ENCODE results near the gene B3GNT9.

B3GNT9 gene

GRCh38 chr16:67182288-67182687 is 31.5 kb upstream of the B3GNT9 start:
- H3K4me3 ChIP-seq (replicated peaks; ENCODE audit: low read depth, low read length), result peak overlapping the region; percentile 45
- TF ChIP-seq CTCF (IDR thresholded peaks at IDR 0.05; ENCODE audit: low read depth, low read length, missing control alignments), result no peak
- no peak for DNase-seq (ENCODE audit: extremely low read depth, low read depth)

DNA sequence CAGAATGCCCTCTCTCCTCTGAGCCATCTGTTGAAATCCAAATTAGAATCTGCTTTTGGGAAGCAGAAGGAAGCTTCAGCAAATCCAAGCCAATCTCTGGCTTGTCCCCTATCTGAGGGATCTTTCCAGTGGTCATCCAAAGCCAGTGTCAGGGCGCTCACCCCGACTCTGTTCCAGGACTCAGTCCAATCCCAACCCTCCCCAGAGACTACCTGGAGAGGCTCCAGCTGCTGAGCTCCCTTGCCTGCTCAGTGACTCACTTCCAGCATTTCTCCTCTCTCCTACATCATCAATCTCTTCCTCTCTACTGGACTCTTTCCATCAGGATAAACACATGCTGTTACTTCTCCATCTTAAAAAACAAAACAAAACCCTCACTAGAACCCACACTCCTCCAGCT is 30.5 kb upstream of the B3GNT9 start:
- TF ChIP-seq CTCF (IDR thresholded peaks at IDR 0.05; ENCODE audit: low read depth, low read length, missing control alignments), result no peak
- no peak for DNase-seq (ENCODE audit: extremely low read depth, low read depth)
- H3K4me3 ChIP-seq (replicated peaks; ENCODE audit: low read depth, low read length), result no peak overlapping the region

DNA sequence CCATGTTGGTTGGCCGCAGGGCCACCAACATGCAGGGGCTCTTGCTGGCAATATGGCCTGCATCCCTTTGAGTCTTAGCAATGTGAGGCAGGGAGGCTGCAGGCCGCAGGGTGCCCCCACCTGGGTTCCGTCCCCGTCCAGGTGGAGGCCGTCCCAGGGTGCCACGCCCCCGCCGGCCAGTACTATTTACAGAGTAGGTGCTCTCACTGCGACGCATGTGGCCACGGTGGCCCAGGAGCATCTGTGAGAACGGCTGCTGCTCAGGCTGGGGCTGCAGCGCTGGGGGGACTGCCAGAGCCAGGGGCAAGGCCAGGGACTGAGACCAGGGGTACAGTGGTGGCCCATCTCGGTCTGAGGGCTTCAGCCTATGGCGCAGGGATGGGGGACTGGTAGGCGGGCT is 29.4 kb upstream of the B3GNT9 start:
- no peak overlapping the region for H3K4me3 ChIP-seq (replicated peaks; ENCODE audit: low read depth, low read length)
- no peak for DNase-seq (ENCODE audit: extremely low read depth, low read depth)
- TF ChIP-seq CTCF (IDR thresholded peaks at IDR 0.05; ENCODE audit: low read depth, low read length, missing control alignments), result no peak

DNA sequence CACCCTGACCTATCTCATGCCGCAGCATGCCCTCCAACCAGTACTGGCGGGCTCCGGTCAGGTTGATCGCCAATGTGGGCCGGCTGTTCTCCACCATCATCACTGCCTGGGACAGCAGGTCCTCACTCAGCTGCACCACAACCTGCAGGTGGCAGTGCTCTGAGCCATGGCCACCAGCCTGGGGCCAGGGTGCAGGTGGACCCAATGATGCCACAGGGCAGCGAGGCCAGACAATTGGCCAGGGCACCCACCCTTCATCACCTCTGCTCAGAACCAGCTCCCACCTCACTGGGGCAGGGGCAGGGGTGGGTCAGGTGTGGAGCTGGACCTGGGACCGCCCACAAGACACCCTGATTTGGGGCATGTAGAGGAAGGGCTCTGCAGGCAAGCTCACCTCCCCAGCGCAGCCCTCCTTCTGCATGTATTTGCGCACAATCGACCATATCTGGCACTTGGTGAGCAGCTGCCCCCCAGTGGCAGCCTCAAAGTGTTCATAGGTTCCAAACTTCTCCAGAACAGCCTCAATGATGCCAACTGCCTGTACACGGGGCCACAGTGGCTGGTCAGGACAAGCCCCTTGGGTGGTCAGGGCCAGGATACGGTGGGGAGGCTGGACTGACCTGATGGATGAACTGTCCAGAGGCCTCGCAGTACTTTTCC is 28.8 kb upstream of the B3GNT9 start:
- peak; percentile 20 for TF ChIP-seq CTCF (IDR thresholded peaks at IDR 0.05; ENCODE audit: low read depth, low read length, missing control alignments)
- H3K4me3 ChIP-seq (replicated peaks; ENCODE audit: low read depth, low read length), result no peak overlapping the region
- DNase-seq (ENCODE audit: extremely low read depth, low read depth), result no peak

DNA sequence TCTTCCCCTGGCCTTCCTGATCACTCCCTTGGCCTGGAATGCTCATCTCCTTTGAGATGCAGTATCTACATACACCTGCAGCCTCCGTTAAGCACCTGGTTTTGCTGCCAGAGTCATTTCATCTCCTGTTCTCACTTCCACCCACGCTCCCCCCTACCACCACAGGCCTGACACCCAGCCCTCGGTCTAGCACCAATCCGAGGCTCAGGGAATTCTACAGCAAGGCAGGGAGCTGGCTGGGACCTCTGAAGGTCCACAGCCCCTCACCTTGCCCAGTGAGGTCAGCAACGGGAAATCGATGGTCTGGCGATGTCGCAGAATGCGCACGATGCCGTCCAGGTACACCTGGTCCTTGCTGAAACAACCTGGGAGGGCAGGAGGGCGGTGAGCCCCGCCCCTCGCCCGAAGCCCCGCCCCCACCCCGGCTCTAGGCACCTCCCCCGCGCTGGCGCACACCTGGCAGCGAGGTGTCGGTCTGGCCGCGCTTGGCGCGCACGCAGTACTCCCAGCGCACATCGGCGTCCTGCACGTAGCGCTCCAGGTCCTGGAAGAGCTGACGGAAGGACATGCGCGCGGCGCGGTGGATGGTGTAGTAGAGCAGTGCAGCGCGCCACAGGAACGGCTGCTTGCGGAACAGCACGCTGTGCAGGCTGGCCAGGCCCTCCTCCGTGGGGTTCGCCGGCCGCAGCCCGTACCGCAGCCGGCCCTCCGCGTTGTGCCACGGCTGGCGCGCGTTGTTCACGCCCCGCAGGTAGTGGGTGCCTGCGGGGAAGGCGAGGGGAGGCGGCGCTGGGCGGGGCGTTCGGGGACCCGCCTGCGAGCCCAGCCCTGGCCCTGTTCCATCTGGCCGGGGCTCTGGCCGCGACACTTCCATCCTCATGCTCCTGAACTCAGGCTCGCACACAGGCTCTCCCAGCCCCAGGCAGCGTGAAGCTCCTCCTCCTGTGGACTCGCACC is 27.2 kb upstream of the B3GNT9 start:
- no peak for TF ChIP-seq CTCF (IDR thresholded peaks at IDR 0.05; ENCODE audit: low read depth, low read length, missing control alignments)
- DNase-seq (ENCODE audit: extremely low read depth, low read depth), result no peak
- peak overlapping the region; percentile 15 for H3K4me3 ChIP-seq (replicated peaks; ENCODE audit: low read depth, low read length)

DNA sequence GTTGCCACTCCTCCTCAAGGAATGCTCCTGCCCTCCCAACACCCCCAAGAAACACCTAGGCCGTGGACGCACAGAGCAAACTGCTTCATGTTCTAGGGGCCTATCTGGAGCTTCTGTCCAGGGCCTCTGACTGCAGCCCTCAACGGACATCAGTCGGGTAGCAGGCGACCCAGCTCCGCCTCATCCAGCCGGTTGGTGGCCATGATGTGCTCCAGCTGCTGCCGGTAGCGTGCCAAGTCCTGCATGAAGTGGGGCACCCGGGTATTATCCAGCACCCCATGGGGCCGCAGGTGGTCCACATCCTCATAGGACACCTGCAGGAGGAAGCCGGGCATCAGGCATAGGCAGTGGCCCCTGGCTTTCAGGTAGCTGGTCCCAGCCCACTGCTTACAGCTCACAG is 25.9 kb upstream of the B3GNT9 start:
- TF ChIP-seq CTCF (IDR thresholded peaks at IDR 0.05; ENCODE audit: low read depth, low read length, missing control alignments), result no peak
- no peak overlapping the region for H3K4me3 ChIP-seq (replicated peaks; ENCODE audit: low read depth, low read length)
- no peak for DNase-seq (ENCODE audit: extremely low read depth, low read depth)

Data from HFF-Myc (cell line).